B cell (primary cell): ENCODE data around the gene PLXNB2. TPM values are rescaled to one million over a fixed set of nuclear protein-coding genes. Genes with fewer than 3 reads are reported as not detected.

Experiments used
- ATAC-seq: fragments of 200-7000 bp; cut with Tn5 transposase; one replicate; pipeline ENCODE4 v1.10.0; 2021; ENCODE audit warnings: low read depth, mild to moderate bottlenecking, moderate number of reproducible peaks, moderate library complexity
- CTCF ChIA-PET: fragments of 350-600 bp; sonication (Branson Sonifier 250); formaldehyde crosslinking; loops from one replicate; lab custom pipeline; 2021; ENCODE audit warnings: antibody characterized with exemption, inconsistent platforms; lab: Charles Lee
- POLR2A ChIA-PET: fragments of 350-600 bp; sonication (Branson Sonifier 250); formaldehyde crosslinking; loops from one replicate; lab custom pipeline; 2021; ENCODE audit warnings: antibody characterized with exemption; lab: Charles Lee
- DNase-seq: peaks from one replicate; pipeline ENCODE4 v3.0.0; 2013
- H2AFZ ChIP-seq: 2 replicates; pipeline ENCODE4 v1.6.1; 2012; ENCODE audit warnings: mild to moderate bottlenecking, low read depth, low read length; ENCODE audit not compliant: insufficient read depth, poor library complexity, severe bottlenecking
- H3K27ac ChIP-seq, 2 donors: 1 replicate in 1 of 2; 2 replicates in 1 of 2; pipeline ENCODE4 v1.5.1; 2012 to 2013; ENCODE audit warnings: low read length in 2 of 2, mild to moderate bottlenecking in 2 of 2, moderate library complexity in 1 of 2
- H3K27me3 ChIP-seq, 4 experiments: fragments of 200-600 bp in 1 of 4; sonication (generic) in 1 of 4; replicated peaks in 1 of 4; 1 replicate in 2 of 4; 2 replicates in 2 of 4; pipeline versions ENCODE4 v1.6.1 to v1.7.0; 2013 to 2016; ENCODE audit warnings: low read length in 3 of 4, mild to moderate bottlenecking in 2 of 4, mixed read lengths in 1 of 4, moderate library complexity in 1 of 4; ENCODE audit not compliant: insufficient read depth in 4 of 4, control insufficient read depth in 3 of 4; ENCODE audit errors: control extremely low read depth in 1 of 4
- H3K36me3 ChIP-seq, 2 experiments: replicated peaks in 1 of 2; 1 replicate in 1 of 2; 2 replicates in 1 of 2; pipeline versions ENCODE4 v1.6.1 to v1.7.1; 2013; ENCODE audit warnings: low read length in 1 of 2; ENCODE audit not compliant: insufficient read depth in 2 of 2, control insufficient read depth in 1 of 2; ENCODE audit errors: control extremely low read depth in 1 of 2, extremely low read depth in 1 of 2
- H3K4me1 ChIP-seq, 2 donors: fragments of 200-600 bp in 1 of 2; sonication (generic) in 1 of 2; 1 replicate in 1 of 2; 2 replicates in 1 of 2; pipeline versions ENCODE4 v1.5.1 to v1.6.1; 2013 to 2017; ENCODE audit warnings: low read length in 2 of 2; ENCODE audit not compliant: control insufficient read depth in 2 of 2, insufficient read depth in 2 of 2
- H3K4me2 ChIP-seq: replicated peaks from 2 replicates; pipeline ENCODE3; 2012; ENCODE audit warnings: mild to moderate bottlenecking, low read depth, low read length; ENCODE audit not compliant: poor library complexity, severe bottlenecking
- H3K4me3 ChIP-seq, 5 experiments: fragments of 200-600 bp in 1 of 5; sonication (generic) in 1 of 5; 1 replicate in 3 of 5; 2 replicates in 2 of 5; pipeline versions ENCODE4 v1.5.1 to v1.7.0; 2011 to 2016; ENCODE audit warnings: low read length in 4 of 5, mild to moderate bottlenecking in 4 of 5, low read depth in 2 of 5, control low read depth in 1 of 5, moderate library complexity in 1 of 5; ENCODE audit not compliant: insufficient read depth in 1 of 5; ENCODE audit errors: control extremely low read depth in 1 of 5, extremely low read depth in 1 of 5
- H3K79me2 ChIP-seq: fragments of 200-600 bp; sonication (generic); one replicate; pipeline ENCODE4 v1.6.0; 2016; ENCODE audit warnings: low read length; ENCODE audit not compliant: control insufficient read depth, insufficient read depth
- H3K9ac ChIP-seq: fragments of 200-600 bp; sonication (generic); 2 replicates; pipeline ENCODE4 v1.6.1; 2017; ENCODE audit warnings: mild to moderate bottlenecking, low read length, moderate library complexity
- H3K9me3 ChIP-seq, 3 donors: one replicate each; pipeline versions ENCODE4 v1.6.1 to v1.7.1; 2013; ENCODE audit warnings: low read length in 2 of 3; ENCODE audit not compliant: control insufficient read depth in 2 of 3, insufficient read depth in 1 of 3; ENCODE audit errors: control extremely low read depth in 1 of 3
- H4K20me1 ChIP-seq: 2 replicates; pipeline ENCODE4 v1.6.0; 2012; ENCODE audit warnings: mild to moderate bottlenecking, low read length; ENCODE audit not compliant: insufficient read depth, control insufficient read depth, poor library complexity, severe bottlenecking
- H3K27ac Mint-ChIP-seq: one replicate; pipeline ENCODE4 v1.8.0; 2021; ENCODE audit warnings: mixed read lengths
- H3K27me3 Mint-ChIP-seq: one replicate; pipeline ENCODE4 v1.8.0; 2021; ENCODE audit warnings: mixed read lengths
- H3K4me1 Mint-ChIP-seq: one replicate; pipeline ENCODE4 v1.8.0; 2021; ENCODE audit warnings: mixed read lengths
- H3K4me3 Mint-ChIP-seq: one replicate; pipeline ENCODE4 v1.8.0; 2021; ENCODE audit warnings: mixed read lengths
- H3K9me3 Mint-ChIP-seq: one replicate; pipeline ENCODE4 v1.8.0; 2022; ENCODE audit warnings: mixed read lengths; ENCODE audit not compliant: insufficient read depth
- EZH2 ChIP-seq: IDR thresholded peaks from 2 replicates; pipeline ENCODE4 v1.6.1; 2012; ENCODE audit warnings: borderline replicate concordance, low read depth, mild to moderate bottlenecking, moderate library complexity, low read length; ENCODE audit not compliant: insufficient read depth, poor library complexity, severe bottlenecking
- WGBS: methylation state at CpG from one replicate; pipeline ENCODE4 v1.1.5; 2013; ENCODE audit warnings: missing lambda C conversion rate; ENCODE audit not compliant: insufficient coverage; 5-methylcytosine and 5-hydroxymethylcytosine counted together
- intact Hi-C: fragments of 100-400 bp; cut with micrococcal nuclease; formaldehyde crosslinking; loops from one replicate; pipeline ENCODE4 v1.10.0; 2022
- polyA plus RNA-seq: library from polyadenylated mRNA; depleted of rRNA; stranded (reverse); fragments of >200 nt; gene quantifications from 2 replicates; pipeline ENCODE4 v1.2.3, GENCODE V29; 2012
- total RNA-seq, 2 donors: library from RNA; stranded (reverse); fragments of 120-200 nt in 1 of 2; gene quantifications; 1 replicate in 1 of 2; 2 replicates in 1 of 2; pipeline versions ENCODE4 v1.2.3 to v1.2.4, GENCODE V29; 2013 to 2022
- TF ChIP-seq, protein P1 (sequence below): fragments of 200-600 bp; IDR thresholded peaks from one replicate; pipeline ENCODE4 v1.8.0; 2022; ENCODE audit warnings: antibody characterized with exemption, mild to moderate bottlenecking

Gene PLXNB2
- total and polyA plus RNA-seq, 2 donors (not counting 1 experiment from before 2014, with no cell fraction given), result 5.2 to 31.4 TPM

GRCh38 chr22:50260801-50261614 lies 46.4 kb downstream of the PLXNB2 start:
- H3K4me3 Mint-ChIP-seq, result peak overlapping the region; percentile 45
- POLR2A ChIA-PET, result no interaction called here

More at GRCh38 chr22:50260801-50261614, 46.4 kb downstream of the PLXNB2 start:
- no peaks in the 10 kb centered on the region for H3K9me3 ChIP-seq
- H3K9me3 Mint-ChIP-seq, result no peaks in the 10 kb centered on the region
- no peak overlapping the region for H3K27ac ChIP-seq
- H2AFZ ChIP-seq, result no peak overlapping the region
- CTCF ChIA-PET, result interaction anchor here (1.0 to 3.8 kb wide), 2 partner anchors 9 to 23 kb away, joined by 3 to 22 read pairs; partner anchors contain the start of gene HDAC10
- TF ChIP-seq, protein P1, sequence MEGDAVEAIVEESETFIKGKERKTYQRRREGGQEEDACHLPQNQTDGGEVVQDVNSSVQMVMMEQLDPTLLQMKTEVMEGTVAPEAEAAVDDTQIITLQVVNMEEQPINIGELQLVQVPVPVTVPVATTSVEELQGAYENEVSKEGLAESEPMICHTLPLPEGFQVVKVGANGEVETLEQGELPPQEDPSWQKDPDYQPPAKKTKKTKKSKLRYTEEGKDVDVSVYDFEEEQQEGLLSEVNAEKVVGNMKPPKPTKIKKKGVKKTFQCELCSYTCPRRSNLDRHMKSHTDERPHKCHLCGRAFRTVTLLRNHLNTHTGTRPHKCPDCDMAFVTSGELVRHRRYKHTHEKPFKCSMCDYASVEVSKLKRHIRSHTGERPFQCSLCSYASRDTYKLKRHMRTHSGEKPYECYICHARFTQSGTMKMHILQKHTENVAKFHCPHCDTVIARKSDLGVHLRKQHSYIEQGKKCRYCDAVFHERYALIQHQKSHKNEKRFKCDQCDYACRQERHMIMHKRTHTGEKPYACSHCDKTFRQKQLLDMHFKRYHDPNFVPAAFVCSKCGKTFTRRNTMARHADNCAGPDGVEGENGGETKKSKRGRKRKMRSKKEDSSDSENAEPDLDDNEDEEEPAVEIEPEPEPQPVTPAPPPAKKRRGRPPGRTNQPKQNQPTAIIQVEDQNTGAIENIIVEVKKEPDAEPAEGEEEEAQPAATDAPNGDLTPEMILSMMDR, result no peak
- no peak for TF ChIP-seq EZH2
- peaks cover 0 to 31% (median 8%) of the 10 kb centered on the region in 4 experiments for H3K27me3 ChIP-seq
- WGBS, result 1% methylated on average over 91 of the region's 92 CpGs
- H4K20me1 ChIP-seq, result no peaks in the 10 kb centered on the region
- H3K4me1 Mint-ChIP-seq, result peaks cover 13% of the 10 kb centered on the region
- peaks cover 10% of the 10 kb centered on the region for H3K27me3 Mint-ChIP-seq
- peaks cover 17 to 21% of the 10 kb centered on the region in 2 donors for H3K4me1 ChIP-seq
- H3K79me2 ChIP-seq, result no peaks in the 10 kb centered on the region
- no peak overlapping the region for H3K9ac ChIP-seq
- no peak for DNase-seq
- H3K36me3 ChIP-seq, result no peaks in the 10 kb centered on the region
- H3K27ac Mint-ChIP-seq, result no peak overlapping the region
- H3K4me2 ChIP-seq, result peak overlapping the region; percentile 70
- peak; percentile 28 for ATAC-seq
- intact Hi-C loops, result no loop called here
- H3K4me3 ChIP-seq, result peak overlapping the region in 3 of 5 experiments; percentile 5 to 36 (median 33)
